ENCODE measurements around the gene SLC16A13. TPM values are rescaled to one million over a fixed set of nuclear protein-coding genes. Genes with fewer than 3 reads are reported as not detected.

The SLC16A13 gene
- total and polyA plus RNA-seq, 2 experiments from 2014 or later = 1.1 TPM; not detected in 1

GRCh38 chr17:7067198-7067597 is 31.4 kb downstream of the SLC16A13 start:
- Histone ChIP-seq H3K9ac (no peak overlapping the region), H3K4me1 (ENCODE audit: insufficient read depth) (no peaks in the 10 kb centered on the region), H3K27ac (no peak overlapping the region), H3F3A (ENCODE audit: insufficient read depth) (no peaks in the 10 kb centered on the region), H3K4me2 (ENCODE audit: unreplicated experiment) (no peak overlapping the region), H3K27me3 (replicated peaks; ENCODE audit: insufficient read depth) (peaks cover 10% of the 10 kb centered on the region; the same call in 1 of the 2 replicates), H3K9me3 (ENCODE audit: low read depth) (no peaks in the 10 kb centered on the region), H3K36me3 (ENCODE audit: low read depth) (no peaks in the 10 kb centered on the region), H2AFZ (no peak overlapping the region), H3K9me2 (ENCODE audit: insufficient read depth) (no peaks in the 10 kb centered on the region), H3K4me3 (no peak overlapping the region), H3K79me2 (ENCODE audit: insufficient read depth) (no peaks in the 10 kb centered on the region), H4K20me1 (ENCODE audit: insufficient read depth) (no peaks in the 10 kb centered on the region)
- TF ChIP-seq EZH2 (IDR thresholded peaks at IDR 0.05; ENCODE audit: insufficient read depth, poor library complexity, severe bottlenecking) (no peak), EZH2phosphoT487 (IDR thresholded peaks at IDR 0.05; ENCODE audit: insufficient read depth, low read depth) (no peak)
- no peak for DNase-seq
- 10 to 29% methylated on average over 1 of the region's 1 CpG for WGBS, 2 experiments (ENCODE audit: low coverage in 1 of 2, low lambda C conversion rate in 2 of 2, missing lambda C conversion rate in 2 of 2)
- in situ Hi-C loops (cut with MboI) = no loop called here

GRCh38 chr17:7068268-7068667 is 32.5 kb downstream of the SLC16A13 start:
- Histone ChIP-seq H3K4me3 (no peak overlapping the region), H3K36me3 (ENCODE audit: low read depth) (no peaks in the 10 kb centered on the region), H3K79me2 (ENCODE audit: insufficient read depth) (no peaks in the 10 kb centered on the region), H3K9ac (no peak overlapping the region), H3K27ac (no peak overlapping the region), H3K4me1 (ENCODE audit: insufficient read depth) (no peaks in the 10 kb centered on the region), H4K20me1 (ENCODE audit: insufficient read depth) (no peaks in the 10 kb centered on the region), H3K9me3 (ENCODE audit: low read depth) (no peaks in the 10 kb centered on the region), H3F3A (ENCODE audit: insufficient read depth) (no peaks in the 10 kb centered on the region), H3K27me3 (replicated peaks; ENCODE audit: insufficient read depth) (peaks cover 11% of the 10 kb centered on the region; the same call in 1 of the 2 replicates), H3K4me2 (ENCODE audit: unreplicated experiment) (no peak overlapping the region), H2AFZ (no peak overlapping the region), H3K9me2 (ENCODE audit: insufficient read depth) (no peaks in the 10 kb centered on the region)
- 0% methylated on average over 1 of the region's 1 CpG for WGBS, 2 experiments (ENCODE audit: low coverage in 1 of 2, low lambda C conversion rate in 2 of 2, missing lambda C conversion rate in 2 of 2)
- in situ Hi-C loops (cut with MboI) = no loop called here
- TF ChIP-seq EZH2phosphoT487 (IDR thresholded peaks at IDR 0.05; ENCODE audit: insufficient read depth, low read depth) (no peak), EZH2 (IDR thresholded peaks at IDR 0.05; ENCODE audit: insufficient read depth, poor library complexity, severe bottlenecking) (no peak)
- no peak for DNase-seq

- H3K9ac ChIP-seq = no peak overlapping the region
- no peaks in the 10 kb centered on the region for H3K9me2 ChIP-seq (ENCODE audit: insufficient read depth)
- no peaks in the 10 kb centered on the region for H3F3A ChIP-seq (ENCODE audit: insufficient read depth)
- no peaks in the 10 kb centered on the region for H3K36me3 ChIP-seq (ENCODE audit: low read depth)
- H3K27me3 ChIP-seq (replicated peaks; ENCODE audit: insufficient read depth) = peaks cover 8% of the 10 kb centered on the region; the same call in 1 of the 2 replicates
- H3K9me3 ChIP-seq (ENCODE audit: low read depth) = no peaks in the 10 kb centered on the region
- TF ChIP-seq EZH2 (IDR thresholded peaks at IDR 0.05; ENCODE audit: insufficient read depth, poor library complexity, severe bottlenecking) (no peak), EZH2phosphoT487 (IDR thresholded peaks at IDR 0.05; ENCODE audit: insufficient read depth, low read depth) (no peak)
- no peak overlapping the region for H3K4me3 ChIP-seq
- no peak for DNase-seq
- H3K79me2 ChIP-seq (ENCODE audit: insufficient read depth) = no peaks in the 10 kb centered on the region
- in situ Hi-C loops (cut with MboI) = no loop called here
- 14 to 27% methylated on average over 2 to 3 of the region's 3 CpGs for WGBS, 2 experiments (ENCODE audit: low coverage in 1 of 2, low lambda C conversion rate in 2 of 2, missing lambda C conversion rate in 2 of 2)
- H2AFZ ChIP-seq = no peak overlapping the region
- no peaks in the 10 kb centered on the region for H4K20me1 ChIP-seq (ENCODE audit: insufficient read depth)
- no peak overlapping the region for H3K4me2 ChIP-seq (ENCODE audit: unreplicated experiment)
- no peak overlapping the region for H3K27ac ChIP-seq
- no peaks in the 10 kb centered on the region for H3K4me1 ChIP-seq (ENCODE audit: insufficient read depth)
These were observed 34.9 kb downstream of the SLC16A13 start for GRCh38 chr17:7070712-7071111.

- H3K4me3 ChIP-seq = no peak overlapping the region
- WGBS, 2 experiments (ENCODE audit: low coverage in 1 of 2, low lambda C conversion rate in 2 of 2, missing lambda C conversion rate in 2 of 2) = 74 to 84% methylated on average over 2 of the region's 2 CpGs
These were observed 36.6 kb downstream of the SLC16A13 start for GRCh38 chr17:7072406-7072805.

GRCh38 chr17:7074931-7075330 is 39.1 kb downstream of the SLC16A13 start:
- Histone ChIP-seq H3K9ac (no peak overlapping the region), H3K79me2 (ENCODE audit: insufficient read depth) (no peaks in the 10 kb centered on the region), H3K27ac (no peak overlapping the region), H3K27me3 (replicated peaks; ENCODE audit: insufficient read depth) (peaks cover 3% of the 10 kb centered on the region; the same call in 1 of the 2 replicates), H3F3A (ENCODE audit: insufficient read depth) (no peaks in the 10 kb centered on the region), H2AFZ (no peak overlapping the region), H3K4me2 (ENCODE audit: unreplicated experiment) (no peak overlapping the region), H3K9me3 (ENCODE audit: low read depth) (no peaks in the 10 kb centered on the region), H3K9me2 (ENCODE audit: insufficient read depth) (no peaks in the 10 kb centered on the region), H3K36me3 (ENCODE audit: low read depth) (no peaks in the 10 kb centered on the region), H4K20me1 (ENCODE audit: insufficient read depth) (no peaks in the 10 kb centered on the region), H3K4me1 (ENCODE audit: insufficient read depth) (no peaks in the 10 kb centered on the region), H3K4me3 (no peak overlapping the region)
- in situ Hi-C loops (cut with MboI) = no loop called here
- TF ChIP-seq EZH2 (IDR thresholded peaks at IDR 0.05; ENCODE audit: insufficient read depth, poor library complexity, severe bottlenecking) (no peak), EZH2phosphoT487 (IDR thresholded peaks at IDR 0.05; ENCODE audit: insufficient read depth, low read depth) (no peak)
- DNase-seq = no peak
- 59 to 61% methylated on average over 14 of the region's 14 CpGs for WGBS, 2 experiments (ENCODE audit: low coverage in 1 of 2, low lambda C conversion rate in 2 of 2, missing lambda C conversion rate in 2 of 2)

More at GRCh38 chr17:7072406-7072805, 36.6 kb downstream of the SLC16A13 start:
- no peak overlapping the region for H3K9ac ChIP-seq
- no peaks in the 10 kb centered on the region for H3K9me2 ChIP-seq (ENCODE audit: insufficient read depth)
- DNase-seq = no peak
- no peaks in the 10 kb centered on the region for H3K4me1 ChIP-seq (ENCODE audit: insufficient read depth)
- in situ Hi-C loops (cut with MboI) = no loop called here
- no peaks in the 10 kb centered on the region for H3K9me3 ChIP-seq (ENCODE audit: low read depth)
- no peaks in the 10 kb centered on the region for H3F3A ChIP-seq (ENCODE audit: insufficient read depth)
- no peak overlapping the region for H3K27ac ChIP-seq
- TF ChIP-seq EZH2 (IDR thresholded peaks at IDR 0.05; ENCODE audit: insufficient read depth, poor library complexity, severe bottlenecking) = no peak
- no peaks in the 10 kb centered on the region for H3K79me2 ChIP-seq (ENCODE audit: insufficient read depth)
- no peak overlapping the region for H2AFZ ChIP-seq
- peaks cover 3% of the 10 kb centered on the region; the same call in 1 of the 2 replicates for H3K27me3 ChIP-seq (replicated peaks; ENCODE audit: insufficient read depth)
- no peaks in the 10 kb centered on the region for H4K20me1 ChIP-seq (ENCODE audit: insufficient read depth)
- no peaks in the 10 kb centered on the region for H3K36me3 ChIP-seq (ENCODE audit: low read depth)
- H3K4me2 ChIP-seq (ENCODE audit: unreplicated experiment) = no peak overlapping the region
